DND-41 (cell line): Measurements from ENCODE around the gene MRPL44.

Experiments used
- ATAC-seq: fragments of 200-7000 bp; cut with Tn5 transposase; 3 replicates; pipeline ENCODE4 v1.9.1; 2021; ENCODE audit warnings: low read depth; ENCODE audit not compliant: insufficient read depth
- DNase-seq: peaks from one replicate; pipeline ENCODE4 v3.0.0-alpha.2; 2020
- H2AFZ ChIP-seq: 2 replicates; pipeline ENCODE4 v1.6.0; 2012; ENCODE audit warnings: low read depth, low read length
- H3K27ac ChIP-seq: 2 replicates; pipeline ENCODE4 v1.5.1; 2012; ENCODE audit warnings: low read length, inconsistent platforms
- H3K27me3 ChIP-seq: fragments of 200-600 bp; sonication (generic); 2 replicates; pipeline ENCODE4 v1.6.0; 2012; ENCODE audit warnings: low read length, mild to moderate bottlenecking, inconsistent platforms; ENCODE audit not compliant: insufficient read depth, poor library complexity
- H3K36me3 ChIP-seq: 2 replicates; pipeline ENCODE4 v1.5.1; 2012; ENCODE audit warnings: low read length, inconsistent platforms; ENCODE audit not compliant: insufficient read depth
- H3K4me1 ChIP-seq: 2 replicates; pipeline ENCODE4 v1.5.1; 2012; ENCODE audit warnings: mild to moderate bottlenecking, low read length; ENCODE audit not compliant: insufficient read depth
- H3K4me2 ChIP-seq: 2 replicates; pipeline ENCODE4 v1.6.0; 2012; ENCODE audit warnings: mild to moderate bottlenecking, moderate library complexity, low read length, inconsistent platforms; ENCODE audit not compliant: insufficient read depth
- H3K4me3 ChIP-seq, 2 experiments: fragments of 200-600 bp in 1 of 2; shearing (Covaris generic) in 1 of 2; 2 replicates each; pipeline ENCODE4 v1.5.1; 2012 to 2016; ENCODE audit warnings: inconsistent platforms in 2 of 2, low read length in 2 of 2, mild to moderate bottlenecking in 2 of 2, low read depth in 1 of 2, moderate library complexity in 1 of 2
- H3K79me2 ChIP-seq: 2 replicates; pipeline ENCODE4 v1.6.0; 2012; ENCODE audit warnings: low read length, inconsistent platforms; ENCODE audit not compliant: insufficient read depth
- H3K9ac ChIP-seq: 2 replicates; pipeline ENCODE4 v1.6.0; 2012; ENCODE audit warnings: low read depth, mild to moderate bottlenecking, inconsistent platforms, low read length, moderate library complexity
- H3K9me3 ChIP-seq: 2 replicates; pipeline ENCODE4 v1.5.1; 2012; ENCODE audit warnings: low read length, moderate library complexity, mild to moderate bottlenecking, inconsistent platforms; ENCODE audit not compliant: insufficient read depth, severe bottlenecking
- H4K20me1 ChIP-seq: 2 replicates; pipeline ENCODE4 v1.6.0; 2012; ENCODE audit warnings: low read length; ENCODE audit not compliant: insufficient read depth
- CTCF ChIP-seq: IDR thresholded peaks from 2 replicates; pipeline ENCODE4 v1.5.1; 2012; ENCODE audit warnings: borderline replicate concordance, low read length, moderate library complexity, mild to moderate bottlenecking; ENCODE audit not compliant: poor library complexity, severe bottlenecking; ENCODE audit errors: extremely low read depth
- EZH2 ChIP-seq: IDR thresholded peaks from 3 replicates; pipeline ENCODE4 v1.6.1; 2012; ENCODE audit warnings: borderline replicate concordance, low read depth, mild to moderate bottlenecking, moderate library complexity, low read length, inconsistent platforms; ENCODE audit not compliant: severe bottlenecking

MRPL44 gene

DNA sequence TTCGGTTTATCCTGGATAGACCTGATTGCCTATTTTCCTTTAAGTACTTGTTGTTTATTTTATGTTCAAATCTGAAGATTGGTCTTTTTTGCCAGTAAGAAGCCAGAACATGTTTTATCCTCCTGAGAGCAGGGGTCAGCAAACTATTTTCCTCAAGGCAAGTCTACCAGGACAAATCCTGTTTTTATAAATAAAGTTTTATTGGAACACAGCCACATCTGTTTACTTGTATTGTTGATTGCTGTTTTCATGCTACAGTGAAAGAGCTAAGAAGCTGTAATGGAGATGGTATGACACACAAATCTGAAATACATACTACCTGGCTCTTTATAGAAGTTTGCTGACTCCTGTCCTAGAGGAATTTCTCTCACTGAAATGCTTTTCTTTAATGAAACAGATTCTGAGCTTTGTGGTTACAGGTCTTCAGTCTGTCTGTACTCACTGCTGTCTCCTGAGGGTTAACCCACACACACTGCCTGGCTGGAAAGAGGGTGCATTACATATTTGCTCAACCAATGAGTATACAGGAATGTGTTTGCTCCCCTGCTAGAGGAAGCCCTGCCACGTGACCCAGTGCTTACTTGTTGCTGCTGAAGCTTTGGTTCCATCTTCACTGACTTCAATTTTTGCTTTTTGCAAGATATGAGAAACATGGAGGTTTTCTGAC is 22.6 kb downstream of the MRPL44 start:
- Histone ChIP-seq H3K27ac (no peak overlapping the region), H3K4me3 (no peak overlapping the region), H3K27me3 (no peaks in the 10 kb centered on the region), H3K79me2 (no peaks in the 10 kb centered on the region), H3K9ac (no peak overlapping the region), H3K4me2 (no peak overlapping the region), H2AFZ (no peak overlapping the region), H4K20me1 (no peaks in the 10 kb centered on the region), H3K36me3 (no peaks in the 10 kb centered on the region), H3K4me1 (no peaks in the 10 kb centered on the region), H3K9me3 (no peaks in the 10 kb centered on the region)
- TF ChIP-seq EZH2, result no peak
- TF ChIP-seq CTCF, result no peak
- DNase-seq (peak; percentile 17), ATAC-seq (peak; percentile 78)

- no peak for ATAC-seq
- no peak overlapping the region for H3K4me3 ChIP-seq
- H2AFZ ChIP-seq, result no peak overlapping the region
- no peaks in the 10 kb centered on the region for H4K20me1 ChIP-seq
- no peak overlapping the region for H3K9ac ChIP-seq
- H3K27ac ChIP-seq, result no peak overlapping the region
- H3K36me3 ChIP-seq, result no peaks in the 10 kb centered on the region
- H3K79me2 ChIP-seq, result no peaks in the 10 kb centered on the region
- no peak for DNase-seq
- no peak overlapping the region for H3K4me2 ChIP-seq
- TF ChIP-seq CTCF (no peak), EZH2 (no peak)
- H3K9me3 ChIP-seq, result no peaks in the 10 kb centered on the region
- H3K27me3 ChIP-seq, result no peaks in the 10 kb centered on the region
- no peaks in the 10 kb centered on the region for H3K4me1 ChIP-seq
Observed at GRCh38 chr2:223980397-223980735, 23.1 kb downstream of the MRPL44 start.

DNA sequence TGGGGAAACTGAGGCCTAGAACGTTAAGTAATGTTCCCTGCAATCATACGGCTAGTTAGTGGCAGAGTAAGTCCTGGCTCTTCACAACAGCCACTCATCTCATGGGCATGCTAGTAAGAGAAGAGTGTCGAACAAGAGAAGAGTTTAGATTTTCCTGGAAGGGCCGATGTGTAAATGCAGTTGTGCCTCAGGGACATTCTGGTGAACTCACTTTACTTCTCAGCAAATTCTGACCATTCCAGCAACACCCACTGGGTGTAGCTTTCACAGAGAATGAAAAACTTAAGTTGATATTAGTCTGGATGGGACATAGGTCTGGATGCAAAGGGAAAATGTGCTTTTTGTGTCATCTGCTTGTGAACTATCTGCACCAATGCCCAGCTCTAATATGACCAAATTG is 23.5 kb downstream of the MRPL44 start:
- H3K4me1 ChIP-seq, result no peaks in the 10 kb centered on the region
- H3K79me2 ChIP-seq, result no peaks in the 10 kb centered on the region
- no peaks in the 10 kb centered on the region for H3K9me3 ChIP-seq
- H4K20me1 ChIP-seq, result no peaks in the 10 kb centered on the region
- no peaks in the 10 kb centered on the region for H3K27me3 ChIP-seq
- no peaks in the 10 kb centered on the region for H3K36me3 ChIP-seq
- H2AFZ ChIP-seq, result no peak overlapping the region
- no peak overlapping the region for H3K4me2 ChIP-seq
- no peak overlapping the region for H3K27ac ChIP-seq
- no peak overlapping the region for H3K4me3 ChIP-seq
- TF ChIP-seq EZH2 (no peak), CTCF (no peak)
- no peak overlapping the region for H3K9ac ChIP-seq
- DNase-seq (no peak), ATAC-seq (no peak)
